Naive B cell (primary cell): ENCODE results near the gene PACRG. TPM values are rescaled to one million over a fixed set of nuclear protein-coding genes. Genes with fewer than 3 reads are reported as not detected.
A peak's percentile ranks its signal among the peaks of the same experiment; 100 is the strongest.

Experiments used
- ATAC-seq, 2 donors: fragments of 150-1000 bp; cut with Tn5 transposase; 2 replicates each; pipeline ENCODE4 v1.10.0; 2021; ENCODE audit warnings: low read depth in 2 of 2, mild to moderate bottlenecking in 2 of 2, moderate library complexity in 2 of 2
- DNase-seq: peaks from one replicate; pipeline ENCODE4 v3.0.0; 2022
- H3K27ac Mint-ChIP-seq, 6 donors: one replicate each; pipeline ENCODE4 v1.8.0; 2020 to 2022; ENCODE audit warnings: mild to moderate bottlenecking in 6 of 6, mixed read lengths in 6 of 6, moderate library complexity in 5 of 6, inconsistent platforms in 2 of 6
- H3K27me3 Mint-ChIP-seq, 3 donors: one replicate each; pipeline ENCODE4 v1.8.0; 2021 to 2022; ENCODE audit warnings: mixed read lengths in 3 of 3, mild to moderate bottlenecking in 1 of 3
- H3K36me3 Mint-ChIP-seq, 2 donors: one replicate each; pipeline ENCODE4 v1.8.0; 2020 to 2022; ENCODE audit warnings: mixed read lengths in 2 of 2, inconsistent platforms in 1 of 2, mild to moderate bottlenecking in 1 of 2
- H3K4me1 Mint-ChIP-seq, 3 donors: one replicate each; pipeline ENCODE4 v1.8.0; 2020 to 2022; ENCODE audit warnings: mixed read lengths in 3 of 3, inconsistent platforms in 1 of 3, mild to moderate bottlenecking in 1 of 3, moderate library complexity in 1 of 3
- H3K4me3 Mint-ChIP-seq, 8 donors: one replicate each; pipeline ENCODE4 v1.8.0; 2020 to 2022; ENCODE audit warnings: mild to moderate bottlenecking in 8 of 8, mixed read lengths in 8 of 8, moderate library complexity in 8 of 8, inconsistent platforms in 2 of 8
- H3K9me3 Mint-ChIP-seq, 7 donors: one replicate each; pipeline ENCODE4 v1.8.0; 2020 to 2022; ENCODE audit warnings: mixed read lengths in 7 of 7, mild to moderate bottlenecking in 5 of 7, inconsistent platforms in 2 of 7, moderate library complexity in 1 of 7
- polyA plus RNA-seq, 6 donors: library from polyadenylated mRNA; unstranded; fragments of 300-500 nt; fragmentation: Illumina TruSeq; gene quantifications; one replicate each; pipeline ENCODE4 v1.2.3, GENCODE V29; 2021; ENCODE audit warnings: low read depth in 6 of 6

The PACRG gene
- polyA plus RNA-seq, 6 donors from 2014 or later = not detected

DNA sequence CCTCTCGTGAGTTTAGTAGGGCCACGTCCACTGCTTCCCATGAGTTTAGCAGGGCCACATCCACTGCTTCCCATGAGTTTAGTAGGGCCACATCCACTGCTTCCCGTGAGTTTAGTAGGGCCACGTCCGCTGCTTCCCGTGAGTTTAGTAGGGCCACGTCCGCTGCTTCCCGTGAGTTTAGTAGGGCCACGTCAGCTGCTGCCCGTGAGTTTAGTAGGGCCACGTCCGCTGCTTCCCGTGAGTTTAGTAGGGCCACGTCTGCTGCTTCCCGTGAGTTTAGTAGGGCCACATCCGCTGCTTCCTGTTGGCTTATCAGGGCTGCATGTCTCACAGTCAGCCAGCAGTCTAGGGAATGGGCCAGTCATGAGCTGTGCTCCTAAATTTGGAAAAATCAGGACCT is 573.1 kb downstream of the PACRG start:
- ATAC-seq = no peak
- H3K27me3 Mint-ChIP-seq = peaks cover 0 to 17% (median 10%) of the 10 kb centered on the region in 3 donors
- no peaks in the 10 kb centered on the region for H3K9me3 Mint-ChIP-seq
- DNase-seq = no peak
- no peaks in the 10 kb centered on the region for H3K36me3 Mint-ChIP-seq
- no peak overlapping the region for H3K27ac Mint-ChIP-seq
- no peak overlapping the region for H3K4me3 Mint-ChIP-seq
- no peaks in the 10 kb centered on the region for H3K4me1 Mint-ChIP-seq

- ATAC-seq (no peak), DNase-seq (no peak)
- peaks cover 1 to 17% (median 10%) of the 10 kb centered on the region in 3 donors for H3K27me3 Mint-ChIP-seq
- H3K9me3 Mint-ChIP-seq = no peaks in the 10 kb centered on the region
- no peaks in the 10 kb centered on the region for H3K4me1 Mint-ChIP-seq
- H3K4me3 Mint-ChIP-seq = no peak overlapping the region
- no peaks in the 10 kb centered on the region for H3K36me3 Mint-ChIP-seq
- H3K27ac Mint-ChIP-seq = no peak overlapping the region
These were observed 574.2 kb downstream of the PACRG start for GRCh38 chr6:163301726-163302635.

- no peak for ATAC-seq
These were observed 575.0 kb downstream of the PACRG start for GRCh38 chr6:163302747-163303146.

GRCh38 chr6:163306000-163306399 is 578.2 kb downstream of the PACRG start:
- Mint-ChIP-seq H3K27me3 (peaks cover 0 to 15% (median 4%) of the 10 kb centered on the region in 3 donors), H3K4me1 (no peaks in the 10 kb centered on the region), H3K36me3 (no peaks in the 10 kb centered on the region), H3K9me3 (no peaks in the 10 kb centered on the region), H3K4me3 (no peak overlapping the region), H3K27ac (no peak overlapping the region)
- DNase-seq = no peak
- ATAC-seq = no peak

More at GRCh38 chr6:163302747-163303146, 575.0 kb downstream of the PACRG start:
- no peaks in the 10 kb centered on the region for H3K4me1 Mint-ChIP-seq
- no peak overlapping the region for H3K27ac Mint-ChIP-seq
- peaks cover 4 to 17% (median 10%) of the 10 kb centered on the region in 3 donors for H3K27me3 Mint-ChIP-seq
- no peaks in the 10 kb centered on the region for H3K36me3 Mint-ChIP-seq
- DNase-seq = no peak
- no peak overlapping the region for H3K4me3 Mint-ChIP-seq
- H3K9me3 Mint-ChIP-seq = no peaks in the 10 kb centered on the region

GRCh38 chr6:163308629-163309440 is 581.1 kb downstream of the PACRG start:
- no peak for DNase-seq
- Mint-ChIP-seq H3K27me3 (peaks cover 12 to 22% (median 13%) of the 10 kb centered on the region in 3 donors), H3K4me1 (no peaks in the 10 kb centered on the region), H3K4me3 (no peak overlapping the region), H3K27ac (no peak overlapping the region), H3K9me3 (no peaks in the 10 kb centered on the region), H3K36me3 (no peaks in the 10 kb centered on the region)
- ATAC-seq = no peak

DNA sequence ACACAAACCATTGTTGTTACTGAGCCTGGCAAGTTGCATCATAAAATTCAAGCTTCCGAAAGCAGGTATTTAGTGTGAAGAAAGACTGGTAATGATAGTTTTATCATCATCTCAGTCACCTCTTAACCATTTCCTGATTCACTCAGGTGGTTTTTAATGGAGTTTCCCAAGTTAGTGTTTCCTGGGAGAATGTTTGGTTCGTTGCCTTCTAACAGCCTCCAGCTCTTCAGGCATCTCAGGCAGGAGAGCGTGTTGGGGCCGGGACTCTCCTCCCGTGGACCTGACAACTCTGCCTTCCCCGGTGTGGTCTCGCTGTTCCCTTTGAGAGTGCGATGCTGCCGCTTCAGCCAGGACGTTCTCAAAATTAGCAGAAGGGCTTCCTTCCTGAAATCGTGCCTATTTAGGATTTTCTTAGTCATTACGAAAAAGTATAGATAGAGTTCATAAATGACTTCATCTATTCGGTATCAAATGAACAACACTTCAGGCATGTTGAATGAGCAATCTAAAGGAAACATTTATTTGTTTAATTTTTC is 581.8 kb downstream of the PACRG start:
- no peak for ATAC-seq
- Mint-ChIP-seq H3K27me3 (peaks cover 19 to 20% (median 19%) of the 10 kb centered on the region in 3 donors), H3K36me3 (no peaks in the 10 kb centered on the region), H3K4me1 (no peaks in the 10 kb centered on the region), H3K9me3 (no peaks in the 10 kb centered on the region), H3K27ac (no peak overlapping the region), H3K4me3 (no peak overlapping the region)
- DNase-seq = no peak

GRCh38 chr6:163310096-163310972 is 582.6 kb downstream of the PACRG start:
- H3K4me1 Mint-ChIP-seq = no peaks in the 10 kb centered on the region
- ATAC-seq (no peak), DNase-seq (no peak)
- no peaks in the 10 kb centered on the region for H3K9me3 Mint-ChIP-seq
- peaks cover 19 to 26% (median 21%) of the 10 kb centered on the region in 3 donors for H3K27me3 Mint-ChIP-seq
- no peaks in the 10 kb centered on the region for H3K36me3 Mint-ChIP-seq
- no peak overlapping the region for H3K4me3 Mint-ChIP-seq
- no peak overlapping the region for H3K27ac Mint-ChIP-seq

- H3K27ac Mint-ChIP-seq = no peak overlapping the region
- no peak for DNase-seq
- no peaks in the 10 kb centered on the region for H3K4me1 Mint-ChIP-seq
- no peaks in the 10 kb centered on the region for H3K36me3 Mint-ChIP-seq
- no peaks in the 10 kb centered on the region for H3K9me3 Mint-ChIP-seq
- no peak overlapping the region for H3K4me3 Mint-ChIP-seq
- peaks cover 19 to 29% (median 21%) of the 10 kb centered on the region in 3 donors for H3K27me3 Mint-ChIP-seq
- no peak for ATAC-seq
These were observed 583.2 kb downstream of the PACRG start for GRCh38 chr6:163310973-163311383.

- ATAC-seq (no peak), DNase-seq (no peak)
- H3K36me3 Mint-ChIP-seq = no peaks in the 10 kb centered on the region
- H3K27me3 Mint-ChIP-seq = peaks cover 19 to 29% (median 21%) of the 10 kb centered on the region in 3 donors
- H3K4me3 Mint-ChIP-seq = no peak overlapping the region
- no peaks in the 10 kb centered on the region for H3K4me1 Mint-ChIP-seq
- H3K9me3 Mint-ChIP-seq = no peaks in the 10 kb centered on the region
- H3K27ac Mint-ChIP-seq = peak overlapping the region in 1 of 6 donors; percentile 74
These were observed 584.1 kb downstream of the PACRG start for GRCh38 chr6:163311830-163312229.

- H3K4me3 Mint-ChIP-seq = no peak overlapping the region
- ATAC-seq = no peak
- no peaks in the 10 kb centered on the region for H3K36me3 Mint-ChIP-seq
- DNase-seq = no peak
- H3K9me3 Mint-ChIP-seq = no peaks in the 10 kb centered on the region
- no peaks in the 10 kb centered on the region for H3K4me1 Mint-ChIP-seq
- H3K27me3 Mint-ChIP-seq = peaks cover 20 to 29% (median 26%) of the 10 kb centered on the region in 3 donors
- no peak overlapping the region for H3K27ac Mint-ChIP-seq
These were observed 585.8 kb downstream of the PACRG start for GRCh38 chr6:163313566-163313965.

DNA sequence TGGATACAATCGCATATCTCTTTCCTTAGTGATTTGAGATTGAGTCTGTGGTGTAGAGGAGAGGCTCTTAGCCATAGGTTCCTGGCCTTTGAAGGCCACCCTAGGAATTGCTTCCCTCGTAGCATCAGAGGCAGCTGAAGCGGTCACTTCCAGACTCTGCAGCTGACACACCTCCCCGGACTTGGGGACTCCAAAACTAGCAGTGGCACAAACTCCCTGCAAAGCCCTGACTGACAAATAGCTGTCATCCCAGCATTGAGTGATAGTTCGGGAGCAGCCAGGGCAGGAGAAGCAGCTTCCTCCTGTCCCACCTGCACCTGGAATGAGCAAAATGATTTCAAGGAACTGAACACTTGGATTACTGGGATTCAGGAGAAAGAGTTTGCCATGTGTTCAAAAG is 586.2 kb downstream of the PACRG start:
- no peaks in the 10 kb centered on the region for H3K9me3 Mint-ChIP-seq
- no peak overlapping the region for H3K4me3 Mint-ChIP-seq
- H3K27me3 Mint-ChIP-seq = peaks cover 24 to 29% (median 26%) of the 10 kb centered on the region in 3 donors
- no peaks in the 10 kb centered on the region for H3K4me1 Mint-ChIP-seq
- no peak overlapping the region for H3K27ac Mint-ChIP-seq
- DNase-seq = no peak
- no peak for ATAC-seq
- H3K36me3 Mint-ChIP-seq = no peaks in the 10 kb centered on the region

- no peaks in the 10 kb centered on the region for H3K36me3 Mint-ChIP-seq
- no peaks in the 10 kb centered on the region for H3K4me1 Mint-ChIP-seq
- ATAC-seq = no peak
- H3K27me3 Mint-ChIP-seq = peaks cover 26 to 29% (median 26%) of the 10 kb centered on the region in 3 donors
- DNase-seq = no peak
- no peak overlapping the region for H3K4me3 Mint-ChIP-seq
- no peak overlapping the region for H3K27ac Mint-ChIP-seq
- H3K9me3 Mint-ChIP-seq = no peaks in the 10 kb centered on the region
These were observed 587.2 kb downstream of the PACRG start for GRCh38 chr6:163314791-163315470.
